KBM-7 (cell line): Measurements from ENCODE around the gene MSH5.
A peak's percentile ranks its signal among the peaks of the same experiment; 100 is the strongest.

Source experiments
- DNase-seq: peaks from one replicate; pipeline ENCODE4 v3.0.0-alpha.2; 2015
- in situ Hi-C: fragments of 300-500 bp; cut with MboI; formaldehyde crosslinking; loops from 2 replicates; pipeline ENCODE4 v1.14.3; 2020; ENCODE audit warnings: low sequenced_read_pairs, low pct_unique_long_range_greater_than_20kb, mixed read lengths

Gene MSH5

GRCh38 chr6:31769684-31770371 lies 30.0 kb downstream of the MSH5 start:
- in situ Hi-C loops: no loop called here

DNA sequence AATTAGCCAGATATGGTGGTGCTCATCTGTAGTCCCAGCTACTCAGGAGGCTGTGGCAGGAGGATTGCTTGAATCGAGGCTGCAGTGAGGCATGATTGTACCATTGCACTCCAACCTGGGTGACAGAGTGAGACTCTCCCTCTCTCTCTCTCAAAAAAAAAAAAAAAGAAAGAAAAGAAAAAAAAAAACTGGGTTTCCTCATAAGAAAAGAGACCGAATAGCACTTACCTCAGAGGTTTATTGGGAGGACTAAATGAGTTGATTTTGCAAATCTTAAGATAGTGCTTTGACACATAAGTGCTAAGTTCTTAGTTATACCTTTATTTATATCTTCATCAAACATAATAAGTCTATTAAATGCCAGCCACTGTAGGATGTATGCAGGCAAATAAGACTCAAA lies 31.1 kb downstream of the MSH5 start:
- no peak for DNase-seq
- in situ Hi-C loops: no loop called here

More at GRCh38 chr6:31769684-31770371, 30.0 kb downstream of the MSH5 start:
- peak; percentile 96 for DNase-seq

- peak; percentile 14 for DNase-seq
- in situ Hi-C loops: no loop called here
These were observed 32.2 kb downstream of the MSH5 start for GRCh38 chr6:31771992-31772358.

DNA sequence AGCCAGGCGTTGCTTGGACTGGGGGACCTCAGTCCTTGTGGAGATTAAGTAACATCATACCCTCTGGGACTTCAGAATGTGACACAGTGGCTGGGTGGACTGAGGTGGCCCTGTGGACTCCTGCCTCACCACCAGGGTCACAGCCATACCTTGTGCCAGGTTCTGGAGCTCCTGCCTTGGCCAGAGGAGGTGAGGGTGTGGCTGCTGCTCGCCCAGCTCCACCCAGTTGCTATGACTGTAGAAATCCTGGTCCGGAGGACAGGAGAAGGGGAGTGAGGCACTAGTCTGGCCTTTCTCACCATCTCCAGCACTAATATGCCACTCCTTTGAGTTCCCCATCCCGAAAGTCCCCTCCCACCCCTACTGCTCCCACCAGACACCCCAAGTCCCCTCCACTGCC lies 35.4 kb downstream of the MSH5 start:
- in situ Hi-C loops: no loop called here
- no peak for DNase-seq

DNA sequence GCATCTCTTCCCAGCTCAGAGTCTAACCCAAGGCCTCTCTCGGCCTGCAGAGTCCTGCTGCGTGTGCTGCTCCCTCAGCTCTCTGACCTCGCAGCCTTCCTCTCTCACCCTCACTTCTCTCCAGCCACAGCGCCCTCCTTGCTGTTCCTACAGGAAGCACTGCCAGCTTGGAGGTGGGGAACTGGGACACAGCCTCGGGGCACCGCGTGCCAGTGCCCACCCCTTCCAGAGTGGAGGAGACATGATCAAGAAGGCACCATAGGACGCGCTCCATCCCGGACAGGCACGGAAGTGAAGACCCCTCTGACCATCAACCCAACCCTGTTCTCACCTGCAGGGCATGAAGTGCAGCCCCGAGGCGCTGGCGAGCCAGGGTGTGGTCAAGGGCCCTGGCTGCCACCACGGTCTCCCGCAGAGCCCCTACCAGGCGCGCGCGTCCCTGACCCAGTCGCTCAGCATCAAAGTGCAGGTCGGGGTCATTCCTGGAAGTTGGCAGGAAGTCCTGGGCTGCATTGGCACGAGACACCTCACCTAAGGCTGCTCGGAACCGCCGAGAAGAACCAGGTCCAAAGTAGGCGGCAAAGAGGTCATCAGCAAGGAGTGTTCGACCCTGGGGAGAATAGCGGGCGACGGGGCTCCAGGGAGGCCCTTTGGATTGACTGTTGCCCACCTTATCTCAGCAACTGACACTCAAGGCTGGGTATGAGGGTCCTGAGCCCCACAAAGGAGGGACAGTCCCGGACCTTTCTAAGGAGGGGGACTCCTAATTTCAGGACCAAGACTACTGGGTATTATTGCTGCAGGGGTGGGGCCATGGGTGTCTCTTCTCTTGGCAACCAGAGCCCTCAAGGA lies 36.1 kb downstream of the MSH5 start:
- no peak for DNase-seq
- in situ Hi-C loops: no loop called here

- in situ Hi-C loops: no loop called here
- DNase-seq: no peak
These were observed 36.7 kb downstream of the MSH5 start for GRCh38 chr6:31776485-31776988.

DNA sequence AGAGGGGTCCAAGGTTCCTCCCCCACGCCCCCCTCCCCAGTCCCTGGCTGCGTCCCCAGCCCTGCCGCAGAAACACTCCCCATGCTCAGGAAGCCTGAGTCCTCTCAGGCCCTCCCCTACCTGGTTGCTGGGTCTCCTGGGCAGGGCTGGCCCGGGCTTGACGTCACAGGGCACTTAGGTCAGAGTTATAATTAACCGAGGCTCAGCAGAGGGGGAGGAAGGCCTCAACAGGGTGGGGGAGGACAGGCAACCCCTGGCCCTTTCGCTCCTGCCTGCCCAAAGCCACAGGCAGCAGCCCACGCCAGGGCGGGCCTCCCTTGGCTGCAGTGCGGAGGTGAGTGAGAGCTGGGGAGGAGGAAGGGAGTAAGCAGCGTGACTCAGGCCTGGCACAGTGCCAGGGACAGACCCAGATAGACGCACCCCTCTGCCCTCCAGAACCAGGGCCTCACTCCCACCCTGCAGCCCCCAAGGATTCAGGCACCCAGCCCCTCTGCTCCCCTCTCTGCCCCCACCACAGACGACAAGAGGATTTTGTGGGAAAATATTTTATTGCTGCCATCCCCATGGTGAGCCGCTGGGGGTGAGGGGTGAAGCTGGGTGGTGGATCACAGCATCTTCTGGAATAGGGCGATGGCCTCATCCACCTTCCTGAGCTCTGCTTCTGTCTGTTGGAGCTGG lies 37.3 kb downstream of the MSH5 start, which contains the start of gene VWA7:
Gene VWA7, minus strand, starts transcription at position 340 of the 678 bp plus-strand sequence. CDS start 549 bp downstream, outside the sequence.
- DNase-seq: peak; percentile 94
- in situ Hi-C loops: no loop called here

DNA sequence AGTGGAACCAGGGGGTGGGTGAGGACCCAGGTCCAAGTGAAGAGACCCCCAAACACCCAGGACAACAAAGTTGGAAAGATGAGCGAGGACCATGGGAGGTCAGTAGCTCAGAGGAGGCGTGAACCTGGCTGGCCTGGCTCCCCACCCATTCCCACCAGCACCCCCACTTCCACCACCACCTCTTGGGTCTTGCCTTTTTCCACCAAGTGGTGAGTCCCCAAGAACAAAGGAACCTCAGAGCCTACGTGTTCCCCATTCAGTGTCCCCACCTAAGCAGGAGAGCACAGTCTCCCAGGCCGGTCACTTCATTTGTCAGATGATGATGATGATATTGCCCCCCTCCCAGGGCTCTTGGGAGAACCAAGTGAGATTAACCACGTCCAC lies 37.9 kb downstream of the MSH5 start:
- DNase-seq: no peak
- in situ Hi-C loops: no loop called here

DNA sequence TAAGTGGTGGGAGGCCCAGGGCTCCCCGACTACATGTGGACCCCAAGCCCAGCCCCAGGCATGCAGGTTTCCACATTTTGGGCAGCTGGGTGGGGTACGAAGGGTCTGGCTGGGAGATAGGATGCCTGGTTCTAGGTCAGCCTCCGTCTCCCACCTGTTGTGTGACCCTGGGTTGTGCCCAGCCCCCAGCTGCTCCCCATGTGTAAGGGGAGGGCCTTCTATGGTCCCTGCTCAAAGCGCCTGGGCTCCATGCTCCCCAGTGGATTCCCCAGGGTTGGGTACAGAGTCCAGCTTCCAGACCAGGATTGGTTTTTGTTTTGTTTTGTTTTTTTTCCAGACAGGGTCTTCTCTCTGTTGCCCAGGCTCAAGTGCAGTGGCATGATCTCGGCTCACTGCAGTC lies 38.4 kb downstream of the MSH5 start:
- in situ Hi-C loops: no loop called here
- no peak for DNase-seq

GRCh38 chr6:31778999-31779885 lies 39.4 kb downstream of the MSH5 start:
- no peak for DNase-seq
- in situ Hi-C loops: no loop called here

DNA sequence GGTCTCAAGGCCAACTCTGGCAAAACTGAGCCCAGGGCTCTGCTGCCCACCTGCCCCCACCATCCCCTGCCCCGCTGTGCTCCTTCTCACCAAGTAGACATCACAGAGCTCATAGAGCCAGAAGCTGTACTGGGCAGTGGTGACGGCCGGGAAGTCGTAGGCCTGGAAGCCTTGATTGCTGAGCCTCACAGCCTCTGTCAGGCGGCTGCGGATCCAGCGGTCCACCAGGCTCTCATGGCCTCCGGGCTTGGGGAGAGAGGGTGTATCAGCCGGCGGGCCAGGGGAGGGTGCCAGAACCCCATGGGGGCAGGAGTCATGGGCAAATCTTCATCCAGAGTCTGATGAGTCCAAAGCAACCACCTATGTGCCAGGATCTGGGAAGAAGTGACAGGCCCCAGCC lies 40.1 kb downstream of the MSH5 start:
- in situ Hi-C loops: no loop called here
- no peak for DNase-seq

GRCh38 chr6:31780507-31781243 lies 40.9 kb downstream of the MSH5 start:
- no peak for DNase-seq
- in situ Hi-C loops: no loop called here

DNA sequence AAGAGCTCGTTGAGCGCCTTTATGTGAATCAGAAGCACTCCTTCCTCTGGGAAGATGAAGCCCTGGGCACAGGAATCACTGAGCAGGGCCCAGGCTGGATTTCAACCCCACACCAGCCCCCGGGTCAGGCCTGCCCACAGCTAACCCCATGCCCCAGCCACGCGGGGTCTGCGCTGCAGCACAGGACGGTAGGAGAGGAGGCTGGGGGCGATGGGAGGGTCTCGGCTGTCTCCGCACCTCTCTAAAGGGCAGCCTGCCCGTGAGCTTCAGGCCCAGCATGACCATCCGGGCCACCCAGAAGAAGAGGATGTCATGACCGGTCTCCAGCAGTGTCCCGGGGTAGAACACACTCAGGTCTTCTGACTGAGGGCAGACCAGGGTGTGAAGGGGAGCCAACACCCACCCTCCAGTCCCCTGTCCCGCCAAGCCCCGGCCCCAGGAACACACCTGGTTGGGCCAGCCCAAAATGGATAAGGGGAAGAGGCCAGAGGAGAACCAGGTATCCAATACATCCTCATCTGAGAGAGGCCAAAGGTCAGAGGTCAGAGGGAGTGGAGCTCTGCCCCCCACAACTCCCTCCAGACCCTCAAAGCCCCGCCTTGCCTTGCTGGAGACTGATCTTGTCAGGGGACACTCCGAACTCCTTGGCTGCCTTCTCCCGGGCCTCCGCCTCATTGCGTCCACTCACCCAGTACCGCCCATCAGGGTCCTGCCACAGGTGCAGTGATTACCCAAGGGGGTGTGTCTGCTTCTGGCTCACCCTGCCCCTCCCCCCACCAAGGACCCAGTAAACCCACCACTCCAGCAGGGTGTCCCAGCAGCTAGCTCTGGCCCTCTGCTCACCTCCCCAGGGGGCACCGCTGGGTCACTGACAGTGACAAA lies 41.7 kb downstream of the MSH5 start:
- DNase-seq: no peak
- in situ Hi-C loops: no loop called here

GRCh38 chr6:31782126-31782855 lies 42.5 kb downstream of the MSH5 start:
- in situ Hi-C loops: no loop called here
- no peak for DNase-seq

DNA sequence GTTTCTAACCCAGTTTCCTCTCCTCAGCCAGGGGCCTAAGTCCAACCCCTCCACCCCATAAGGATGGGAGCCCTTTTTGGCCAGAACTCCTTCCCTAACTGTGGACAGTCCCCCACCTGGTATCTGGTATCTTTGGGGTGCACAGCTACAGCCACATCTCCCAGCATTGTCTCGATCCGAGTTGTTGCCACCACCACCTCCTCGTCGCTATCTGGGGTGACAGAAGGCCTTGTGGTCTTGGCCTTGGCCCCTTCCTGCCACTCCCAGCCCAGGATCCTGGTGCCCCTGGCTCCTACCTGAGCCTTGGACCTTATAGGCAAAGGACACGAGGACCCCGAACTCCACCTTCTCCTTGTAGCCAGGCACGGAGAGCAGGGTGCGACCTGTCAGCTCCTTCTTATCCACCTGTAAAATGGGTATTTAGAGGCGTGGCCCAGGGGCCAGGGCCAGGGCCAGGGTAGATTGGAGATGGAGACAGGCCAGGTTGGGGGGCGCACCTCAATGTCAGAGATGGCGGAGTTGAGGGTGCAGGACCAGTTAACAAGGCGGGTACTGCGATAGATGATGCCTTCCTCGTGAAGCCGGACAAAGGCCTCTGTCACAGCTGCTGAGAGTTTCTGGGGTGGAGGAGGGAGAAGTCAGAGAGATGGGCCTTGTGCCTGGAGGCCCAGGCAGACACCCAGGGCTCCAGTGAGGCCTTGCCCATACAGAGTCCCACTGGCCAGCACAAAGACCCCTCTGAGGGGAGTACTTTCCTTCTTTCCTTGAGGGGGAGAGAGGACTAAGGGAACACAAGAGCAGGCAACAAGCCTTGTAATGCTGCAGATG lies 44.5 kb downstream of the MSH5 start:
- DNase-seq: no peak
- in situ Hi-C loops: no loop called here

DNA sequence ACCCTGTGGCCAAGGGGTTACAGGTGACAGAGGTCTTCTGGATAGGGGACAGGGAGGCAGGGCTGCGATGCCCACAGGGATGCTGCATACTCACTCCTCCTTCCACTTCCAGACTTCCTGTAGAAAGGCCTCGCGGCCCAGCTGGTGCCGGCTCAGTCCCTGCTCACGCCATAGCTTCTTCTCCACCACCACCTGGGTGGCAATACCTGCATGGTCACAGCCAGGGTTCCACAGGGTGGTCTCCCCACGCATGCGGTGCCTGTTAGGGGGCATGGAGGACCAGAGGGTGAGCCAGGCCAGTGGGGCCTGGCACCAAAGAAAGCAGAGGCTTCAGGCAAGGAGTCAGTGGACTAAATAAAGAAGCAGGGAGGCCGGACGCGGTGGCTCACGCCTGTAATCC lies 45.7 kb downstream of the MSH5 start:
- in situ Hi-C loops: no loop called here
- DNase-seq: no peak
